ENCODE results near the gene KRT10.

KRT10 gene

GRCh38 chr17:40800381-40800780 lies 22.0 kb downstream of the KRT10 start:
- DNase-seq, result no peak

DNA sequence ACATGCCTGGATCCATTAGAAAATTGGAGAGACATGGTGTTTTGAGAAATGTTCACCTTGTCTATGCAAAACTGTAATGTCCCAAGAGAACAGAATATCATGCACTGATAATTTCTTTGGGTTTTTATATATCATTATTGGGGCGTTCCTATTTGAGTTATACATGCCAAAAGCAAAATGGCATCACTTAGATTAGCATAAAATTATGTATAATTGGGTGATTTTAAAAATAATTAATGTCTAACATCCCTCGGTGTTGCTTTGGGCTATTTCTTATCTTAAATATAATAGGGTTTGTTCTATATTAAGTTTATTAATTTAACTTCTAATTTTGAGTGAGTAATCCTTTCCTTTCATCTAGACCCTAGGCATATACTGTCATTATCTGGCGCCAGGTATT lies 22.6 kb downstream of the KRT10 start, which contains the start of gene KRT28:
Gene KRT28, minus strand, starts transcription at position 101 of the 400 bp plus-strand sequence. Its CDS starts 66 bp downstream, at position 35.
- DNase-seq, result no peak

- no peak for DNase-seq
These were observed 25.6 kb downstream of the KRT10 start for GRCh38 chr17:40796846-40797245.

DNA sequence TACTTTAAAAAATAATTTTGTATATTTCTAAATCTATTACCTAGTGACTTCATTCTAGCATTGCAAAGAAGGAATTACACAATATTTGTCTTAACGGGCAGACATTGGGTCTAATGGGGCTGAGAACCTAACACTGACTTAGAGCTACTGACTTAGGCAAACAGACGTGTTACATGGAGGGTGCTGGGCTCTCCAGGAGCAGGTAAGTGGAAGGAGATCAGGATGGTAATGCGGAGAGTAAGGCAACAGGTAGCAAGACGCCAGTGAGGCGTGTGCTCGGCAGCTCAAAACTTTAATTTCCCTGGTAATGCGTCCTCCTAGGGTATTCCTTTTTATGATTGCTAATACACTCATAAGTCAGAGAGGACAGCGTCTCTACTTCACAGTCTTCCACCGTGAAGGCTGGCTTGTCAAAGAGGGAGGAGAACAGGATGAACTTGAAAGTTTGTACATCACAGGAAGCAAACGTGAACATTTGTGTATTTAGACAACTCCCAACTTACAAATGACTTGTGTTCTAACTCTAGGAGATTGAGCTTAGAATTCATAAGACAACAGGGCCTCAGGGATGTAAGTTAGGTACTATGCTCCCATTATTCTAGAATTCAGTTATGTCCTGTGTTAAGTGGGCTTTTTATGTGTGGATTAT lies 27.3 kb downstream of the KRT10 start:
- no peak for DNase-seq

- no peak for DNase-seq
These were observed 27.9 kb downstream of the KRT10 start for GRCh38 chr17:40794466-40794865.

- no peak for DNase-seq
These were observed 28.6 kb downstream of the KRT10 start for GRCh38 chr17:40793832-40794231.

DNA sequence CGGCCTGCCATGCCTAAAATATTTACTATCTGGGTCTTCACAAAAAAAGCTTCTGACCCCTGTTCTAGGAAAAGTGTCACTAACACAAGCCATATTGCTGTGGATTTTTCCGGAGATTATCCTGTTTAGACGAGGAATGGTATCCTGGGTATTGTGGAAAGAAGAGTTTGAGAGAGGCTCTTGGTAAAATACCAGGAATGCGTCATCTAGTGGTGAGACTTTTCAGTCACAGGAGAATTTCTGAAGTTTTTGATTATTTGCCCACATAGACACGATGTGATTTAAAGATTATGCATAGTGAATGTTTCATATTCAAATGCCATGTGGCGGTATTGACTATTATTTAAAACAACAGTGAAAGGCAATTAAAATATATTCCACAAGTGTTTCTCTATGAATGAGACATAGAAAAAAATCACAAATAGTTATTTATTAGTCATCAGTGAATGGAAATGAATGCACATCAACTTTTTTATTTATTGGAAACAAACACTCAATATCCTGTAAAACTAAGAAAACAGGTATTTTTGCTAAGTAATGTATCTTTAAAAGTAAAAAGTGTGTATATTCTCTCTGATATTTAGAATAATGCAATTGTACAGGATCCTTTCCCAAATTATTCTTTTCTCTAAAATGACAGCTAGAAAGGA lies 30.5 kb downstream of the KRT10 start:
- no peak for DNase-seq

- DNase-seq, result no peak
These were observed 31.3 kb downstream of the KRT10 start for GRCh38 chr17:40791111-40791510.

DNA sequence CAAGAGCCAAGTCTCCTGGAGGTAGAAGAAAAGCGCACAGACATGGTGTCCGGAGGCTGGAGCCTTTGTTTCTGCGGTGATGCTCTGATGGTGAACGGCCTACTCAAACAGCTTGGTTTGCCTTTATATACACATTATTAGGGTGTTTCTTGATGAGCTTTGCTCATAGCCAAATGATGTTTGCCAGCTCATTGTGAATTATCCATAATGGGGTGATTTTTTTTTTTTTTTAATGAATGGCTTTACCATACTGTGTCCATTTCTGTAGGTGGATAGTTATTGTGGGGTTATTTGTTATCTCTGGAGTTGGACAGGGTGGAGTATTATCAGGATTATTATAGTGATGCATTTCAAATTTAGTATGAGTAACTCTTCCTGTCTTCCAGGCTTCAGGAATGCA lies 40.0 kb downstream of the KRT10 start, which contains the start of gene KRT27:
Gene KRT27, minus strand, starts transcription at position 101 of the 400 bp plus-strand sequence. Its CDS starts 57 bp downstream, at position 44.
- DNase-seq, result no peak

- peak in 3 of 6 experiments; percentile 5 to 21 (median 14) for DNase-seq
These were observed 43.1 kb downstream of the KRT10 start for GRCh38 chr17:40779181-40779909.

DNA sequence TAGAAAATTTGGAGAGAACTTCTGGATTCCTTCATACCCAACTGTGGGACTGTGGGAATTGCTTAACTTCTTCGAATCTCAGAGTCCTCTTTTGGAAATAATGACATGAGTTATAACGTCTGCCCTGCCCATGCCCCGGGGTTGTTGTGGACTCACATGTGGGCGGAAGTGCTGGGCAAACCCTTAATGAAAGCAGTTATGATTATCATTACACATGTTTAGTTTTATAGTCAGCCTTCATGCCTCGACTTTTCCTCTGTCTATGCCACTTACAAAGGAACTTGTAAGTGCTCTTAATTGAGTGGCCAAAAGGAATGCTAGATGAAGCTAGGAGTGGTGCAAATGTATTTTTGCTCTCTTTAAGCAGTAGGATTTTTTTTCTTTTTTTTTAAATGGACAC lies 44.0 kb downstream of the KRT10 start:
- DNase-seq, result no peak

DNA sequence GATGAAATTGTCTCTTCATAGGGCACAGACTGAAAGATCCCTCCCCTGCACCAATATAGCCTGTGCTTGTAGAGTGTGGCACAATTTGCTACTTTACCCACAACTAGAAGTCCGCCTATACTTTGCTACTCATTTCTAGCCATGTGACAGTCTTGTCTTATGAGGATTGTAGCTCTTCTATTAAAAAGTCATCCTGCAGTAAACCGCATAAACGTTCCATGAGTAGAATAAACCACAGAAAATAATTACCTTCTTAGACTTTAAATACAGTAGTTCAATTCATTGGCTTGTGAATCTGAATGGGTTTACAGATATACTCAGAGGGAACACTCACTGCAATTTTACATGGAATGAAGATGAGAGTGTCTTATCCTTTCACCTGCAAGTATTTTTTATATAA lies 44.4 kb downstream of the KRT10 start:
- no peak for DNase-seq

GRCh38 chr17:40777459-40777858 lies 45.0 kb downstream of the KRT10 start:
- DNase-seq, result no peak

DNA sequence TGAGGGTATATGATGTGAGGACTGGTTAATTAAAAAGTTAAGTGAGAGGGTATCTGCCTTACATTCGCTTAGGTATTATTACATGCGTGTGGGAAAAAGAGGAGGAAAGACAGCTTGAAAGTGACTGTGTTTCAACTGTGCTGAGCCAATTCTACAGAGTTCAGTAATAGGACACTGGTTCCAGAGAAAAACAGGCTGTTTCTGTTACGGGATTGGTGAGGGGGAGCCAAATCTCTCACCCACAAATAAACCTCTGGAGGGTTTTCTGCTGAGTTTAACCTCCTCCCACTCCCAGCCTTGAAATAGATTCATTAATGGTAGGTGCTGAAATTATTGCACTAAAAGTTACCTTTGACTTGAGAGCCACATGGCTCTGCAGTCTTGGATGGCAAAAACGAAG lies 46.5 kb downstream of the KRT10 start:
- no peak for DNase-seq

DNA sequence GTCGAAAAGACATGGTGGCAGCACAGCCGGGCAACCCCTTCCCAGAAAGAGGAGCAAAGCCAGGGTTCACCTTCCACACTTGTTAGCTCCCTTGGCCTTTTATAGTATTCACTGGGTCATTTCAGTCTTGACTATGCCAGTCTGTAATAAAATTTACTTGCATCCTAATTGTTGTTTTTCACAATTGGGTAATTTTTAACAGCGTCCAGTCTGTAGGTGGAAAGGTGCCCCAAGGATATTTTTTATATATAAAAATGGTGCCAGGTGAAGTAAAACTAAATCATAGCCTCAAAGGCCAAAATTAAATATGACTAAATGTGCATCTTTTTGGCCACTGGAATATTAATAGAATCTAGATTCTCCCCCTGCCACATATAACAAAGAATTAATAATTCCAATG lies 50.3 kb downstream of the KRT10 start, which contains the start of gene KRT26:
Gene KRT26, minus strand, starts transcription at position 101 of the 400 bp plus-strand sequence. Its CDS starts 88 bp downstream, at position 13.
- no peak for DNase-seq
